ENCODE results near the gene TBX19.

Gene TBX19

DNA sequence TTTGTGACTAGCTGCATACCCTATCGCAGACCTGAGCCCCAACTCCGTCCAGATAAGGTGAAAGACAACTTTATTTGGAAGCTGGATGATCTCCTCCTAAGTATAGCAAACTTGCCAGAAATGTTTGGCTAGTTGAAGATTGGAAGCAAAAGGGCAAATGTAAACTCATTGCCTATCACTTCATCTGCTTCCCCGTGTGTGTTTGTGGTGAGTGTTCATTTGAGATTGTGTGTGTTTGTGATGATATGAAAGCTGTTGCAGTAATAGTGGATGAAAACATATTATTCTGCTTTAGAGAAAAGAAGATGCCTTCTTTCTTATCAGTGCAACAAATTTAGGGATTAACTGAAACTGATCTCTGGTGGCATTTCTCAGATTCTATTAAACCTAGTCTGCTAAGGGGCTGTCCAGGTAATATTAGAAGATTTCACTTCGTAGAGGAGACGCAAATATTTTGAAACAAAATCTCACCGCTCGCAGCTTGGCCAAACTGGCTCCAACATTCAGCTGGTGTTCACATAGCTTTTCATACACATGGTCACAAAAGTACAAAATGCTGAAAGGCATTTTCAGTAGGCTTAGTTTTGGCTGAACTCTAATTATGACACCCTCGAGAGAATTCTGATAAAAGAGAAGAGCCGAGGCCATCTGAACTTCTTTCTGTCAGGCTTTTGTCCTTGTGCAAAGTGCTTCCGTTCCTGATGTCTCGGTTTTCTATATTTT, 1.1 kb downstream of the TBX19 start:
- TF ChIP-seq, protein P1, sequence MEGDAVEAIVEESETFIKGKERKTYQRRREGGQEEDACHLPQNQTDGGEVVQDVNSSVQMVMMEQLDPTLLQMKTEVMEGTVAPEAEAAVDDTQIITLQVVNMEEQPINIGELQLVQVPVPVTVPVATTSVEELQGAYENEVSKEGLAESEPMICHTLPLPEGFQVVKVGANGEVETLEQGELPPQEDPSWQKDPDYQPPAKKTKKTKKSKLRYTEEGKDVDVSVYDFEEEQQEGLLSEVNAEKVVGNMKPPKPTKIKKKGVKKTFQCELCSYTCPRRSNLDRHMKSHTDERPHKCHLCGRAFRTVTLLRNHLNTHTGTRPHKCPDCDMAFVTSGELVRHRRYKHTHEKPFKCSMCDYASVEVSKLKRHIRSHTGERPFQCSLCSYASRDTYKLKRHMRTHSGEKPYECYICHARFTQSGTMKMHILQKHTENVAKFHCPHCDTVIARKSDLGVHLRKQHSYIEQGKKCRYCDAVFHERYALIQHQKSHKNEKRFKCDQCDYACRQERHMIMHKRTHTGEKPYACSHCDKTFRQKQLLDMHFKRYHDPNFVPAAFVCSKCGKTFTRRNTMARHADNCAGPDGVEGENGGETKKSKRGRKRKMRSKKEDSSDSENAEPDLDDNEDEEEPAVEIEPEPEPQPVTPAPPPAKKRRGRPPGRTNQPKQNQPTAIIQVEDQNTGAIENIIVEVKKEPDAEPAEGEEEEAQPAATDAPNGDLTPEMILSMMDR (IDR thresholded peaks at IDR 0.05): no peak

DNA sequence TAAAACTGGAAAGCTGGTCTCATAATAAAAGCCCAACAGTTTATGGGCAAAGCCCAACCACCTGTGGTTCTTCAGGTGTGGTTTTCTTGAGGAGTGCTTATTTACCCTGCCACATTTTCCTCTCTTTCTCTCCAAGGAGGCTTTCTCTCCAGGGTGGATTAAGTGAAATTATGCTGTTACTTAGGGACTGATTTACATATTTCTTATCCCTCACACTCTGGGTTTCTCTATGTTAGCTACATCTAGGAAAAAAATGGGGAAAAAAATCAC, 4.8 kb downstream of the TBX19 start:
- TF ChIP-seq, protein P1 (IDR thresholded peaks at IDR 0.05): no peak

DNA sequence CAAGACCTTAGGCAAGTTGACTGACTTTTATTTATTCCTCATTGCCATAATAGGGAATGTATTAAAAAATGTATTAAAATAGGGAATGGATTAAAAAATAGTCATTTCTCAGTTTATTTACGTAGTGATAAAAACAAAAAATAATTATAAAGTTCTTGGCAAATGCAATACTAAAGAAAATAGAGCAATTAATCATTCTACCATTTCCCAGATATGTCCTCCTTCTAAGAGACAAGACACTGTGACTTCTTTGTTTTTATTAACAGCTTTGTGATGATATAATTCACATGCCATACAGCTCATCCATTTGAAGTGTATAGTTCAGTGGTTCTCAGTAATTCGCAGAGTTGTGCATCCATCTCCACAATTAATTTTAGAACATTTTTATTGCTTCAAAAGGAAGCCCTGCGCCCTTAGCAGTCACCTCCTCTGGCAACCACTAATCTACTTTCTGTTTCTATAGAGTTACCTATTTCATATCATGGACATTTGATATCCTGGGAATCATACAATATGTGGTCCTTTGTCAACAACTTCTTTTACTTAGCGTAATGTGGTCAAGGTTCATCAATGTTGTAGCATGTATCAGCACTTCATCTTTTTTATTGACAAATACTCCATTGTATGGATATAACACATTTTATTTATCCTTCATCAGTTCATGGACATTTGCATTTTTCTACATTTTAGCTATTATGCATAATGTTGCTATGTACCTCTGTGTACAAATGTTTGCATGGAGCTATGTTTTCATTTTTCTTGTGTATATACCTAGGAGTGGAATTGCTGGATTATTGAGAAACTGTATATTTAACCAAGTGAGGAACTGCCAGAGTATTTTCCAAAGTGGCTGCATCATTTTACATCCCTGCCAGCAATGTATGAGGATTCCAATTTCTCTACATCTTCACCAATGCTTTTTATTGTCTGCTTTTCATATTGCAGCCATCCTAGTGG, 5.6 kb downstream of the TBX19 start:
- TF ChIP-seq, protein P1 (IDR thresholded peaks at IDR 0.05): no peak

DNA sequence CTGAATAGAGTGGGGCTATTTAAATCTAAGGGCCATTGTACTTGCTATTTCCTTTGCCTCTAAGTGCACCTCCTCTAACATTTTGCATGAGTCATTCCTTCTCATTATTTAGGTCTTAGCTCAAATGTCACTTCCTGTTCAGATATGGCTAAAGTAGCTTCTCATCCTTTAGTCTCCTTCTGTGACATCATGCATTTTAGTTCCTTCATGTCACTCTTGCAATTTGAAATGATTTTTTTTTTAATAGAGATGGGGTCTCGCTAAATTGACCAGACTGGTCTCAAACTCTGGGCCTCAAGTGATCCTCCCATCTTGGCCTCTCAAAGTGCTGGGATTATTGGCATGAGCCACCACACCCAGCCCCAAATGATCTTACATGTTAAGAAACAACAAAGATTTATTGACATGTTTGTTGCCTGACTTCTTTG, 6.6 kb downstream of the TBX19 start:
- TF ChIP-seq, protein P1 (IDR thresholded peaks at IDR 0.05): no peak

DNA sequence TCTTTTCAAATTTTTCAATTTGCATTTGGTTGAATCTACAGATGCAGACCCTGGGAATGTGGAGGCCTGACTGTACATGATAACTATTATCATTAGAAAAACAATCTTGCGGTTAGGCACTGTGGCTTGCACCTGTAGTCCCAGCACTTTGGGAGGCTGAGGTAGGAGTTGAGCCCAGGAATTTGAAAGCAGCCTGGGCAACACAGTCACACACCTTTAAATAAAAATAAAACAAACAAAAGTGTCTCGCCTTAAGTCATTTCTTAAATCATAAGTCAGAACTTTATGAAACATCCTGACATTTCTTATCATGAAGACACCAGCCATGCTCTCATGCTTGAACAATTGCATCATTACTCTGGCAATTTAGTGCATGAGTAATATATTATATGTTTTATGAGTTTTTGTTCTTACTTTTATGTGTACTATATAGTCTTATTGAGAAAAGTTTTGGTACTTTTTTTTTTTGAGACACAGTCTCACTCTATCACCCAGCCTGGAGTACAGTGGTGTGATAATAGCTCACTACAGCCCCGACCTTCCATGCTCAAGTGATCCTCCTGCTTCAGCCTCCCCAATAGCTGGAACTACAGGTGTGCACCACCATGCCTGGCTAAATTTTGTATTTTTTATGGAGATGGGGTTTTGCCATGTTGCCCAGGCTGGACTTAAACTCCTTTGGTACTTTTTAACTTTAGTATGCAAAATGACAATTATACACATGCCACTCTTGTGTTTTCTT, 7.8 kb downstream of the TBX19 start:
- TF ChIP-seq, protein P1 (IDR thresholded peaks at IDR 0.05): no peak

DNA sequence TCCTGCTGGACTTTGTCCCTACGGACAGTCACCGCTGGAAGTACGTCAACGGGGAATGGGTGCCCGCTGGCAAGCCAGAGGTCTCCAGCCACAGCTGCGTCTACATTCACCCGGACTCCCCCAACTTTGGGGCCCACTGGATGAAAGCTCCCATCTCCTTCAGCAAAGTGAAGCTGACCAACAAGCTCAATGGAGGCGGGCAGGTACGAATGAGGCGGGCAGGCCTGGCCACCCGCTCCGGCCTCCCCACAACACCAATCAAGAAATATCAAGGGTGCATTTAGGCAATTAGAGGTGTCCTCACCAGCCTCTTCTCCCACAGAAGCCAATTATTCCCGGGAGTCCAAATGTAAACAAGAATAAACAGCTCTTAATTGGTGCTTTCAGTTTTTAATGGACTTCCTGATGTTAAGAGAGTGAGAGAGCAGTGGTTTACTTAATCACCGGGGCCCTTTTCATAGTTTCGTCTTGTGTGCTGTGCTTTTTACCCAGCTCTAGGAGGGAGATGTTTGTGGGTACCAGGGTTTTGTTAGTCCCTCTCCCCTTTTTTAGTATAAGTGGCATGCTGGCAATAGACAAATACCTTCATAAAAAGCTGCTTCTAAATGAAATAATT, 10.7 kb downstream of the TBX19 start:
- TF ChIP-seq, protein P1 (IDR thresholded peaks at IDR 0.05): no peak

DNA sequence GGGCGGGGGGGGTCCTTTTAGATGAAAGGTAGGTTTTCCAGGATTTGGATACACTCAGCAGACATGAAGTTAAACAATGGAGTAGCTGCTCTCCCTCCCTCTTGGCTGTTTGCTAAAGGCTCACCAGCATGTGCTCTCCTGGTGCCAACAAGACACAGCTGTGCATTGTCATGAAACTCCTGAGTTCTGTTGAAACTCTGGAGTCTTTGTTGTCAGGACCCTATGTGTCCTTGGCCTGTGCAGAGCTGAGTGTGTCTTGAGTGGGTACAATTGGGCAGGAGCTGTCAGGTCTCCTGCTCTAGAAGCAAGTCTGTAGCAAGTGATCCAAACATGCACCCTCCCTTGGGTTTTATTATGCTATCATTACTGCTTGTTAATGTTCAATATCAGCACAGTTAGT, 12.7 kb downstream of the TBX19 start:
- TF ChIP-seq, protein P1 (IDR thresholded peaks at IDR 0.05): no peak
